IMR-90 (cell line): Measurements from ENCODE around the gene AVPI1. TPM values are rescaled to one million over a fixed set of nuclear protein-coding genes. Genes with fewer than 3 reads are reported as not detected.

Source experiments
- ATAC-seq: fragments of 200-7000 bp; cut with Tn5 transposase; 2 replicates; pipeline ENCODE4 v1.9.1; 2020; ENCODE audit warnings: low read depth, mild to moderate bottlenecking, moderate library complexity
- BruUV-seq: library from RNA; stranded (reverse); fragments of 400-500 nt; replicated peaks from 2 replicates; lab custom pipeline; 2021; lab: Mats Ljungman, UMichigan
- CTCF ChIA-PET: fragments of 300-600 bp; formaldehyde crosslinking; extraction: SDS; loops from one replicate; lab custom pipeline; 2021; ENCODE audit warnings: antibody characterized with exemption; lab: Yijun Ruan, JAX
- POLR2A ChIA-PET: fragments of 300-600 bp; sonication (Branson Sonifier 250); formaldehyde crosslinking; loops from one replicate; lab custom pipeline; 2022; ENCODE audit warnings: antibody characterized with exemption; ENCODE audit not compliant: unreplicated experiment; lab: Charles Lee
- DNase-seq: peaks from one replicate; pipeline ENCODE4 v3.0.0; 2013
- H2AFZ ChIP-seq: replicated peaks from 2 replicates; pipeline ENCODE3; 2013; ENCODE audit warnings: low read length, mild to moderate bottlenecking; ENCODE audit not compliant: poor library complexity
- H2AK5ac ChIP-seq: 2 replicates; pipeline ENCODE4 v1.6.1; 2013; ENCODE audit warnings: low read depth, low read length, inconsistent platforms
- H2AK9ac ChIP-seq: replicated peaks from 2 replicates; pipeline ENCODE3; 2013; ENCODE audit warnings: mild to moderate bottlenecking, low read depth, low read length, moderate library complexity; ENCODE audit not compliant: poor library complexity
- H2BK120ac ChIP-seq: 2 replicates; pipeline ENCODE4 v1.6.1; 2013; ENCODE audit warnings: low read depth, low read length, inconsistent platforms
- H2BK15ac ChIP-seq: 3 replicates; pipeline ENCODE4 v1.6.1; 2013; ENCODE audit warnings: low read depth, low read length, inconsistent platforms
- H2BK20ac ChIP-seq: 2 replicates; pipeline ENCODE4 v1.6.1; 2013; ENCODE audit warnings: low read depth, mild to moderate bottlenecking, inconsistent platforms, low read length, moderate library complexity
- H2BK5ac ChIP-seq: 2 replicates; pipeline ENCODE4 v1.6.1; 2013; ENCODE audit warnings: mild to moderate bottlenecking, low read depth, low read length, inconsistent platforms; ENCODE audit not compliant: poor library complexity, severe bottlenecking
- H3K14ac ChIP-seq: replicated peaks from 2 replicates; pipeline ENCODE4 v1.6.1; 2013; ENCODE audit warnings: low read depth, low read length, inconsistent platforms
- H3K18ac ChIP-seq: 2 replicates; pipeline ENCODE4 v1.6.1; 2013; ENCODE audit warnings: low read depth, low read length, control low read depth
- H3K23ac ChIP-seq: 2 replicates; pipeline ENCODE4 v1.6.1; 2013; ENCODE audit warnings: low read depth, low read length, inconsistent platforms
- H3K27ac ChIP-seq: 2 replicates; pipeline ENCODE4 v1.5.1; 2013; ENCODE audit warnings: mild to moderate bottlenecking, control low read depth, low read length; ENCODE audit not compliant: insufficient read depth
- H3K27me3 ChIP-seq: 2 replicates; pipeline ENCODE4 v1.6.1; 2013; ENCODE audit warnings: low read length; ENCODE audit not compliant: control insufficient read depth, insufficient read depth
- H3K36me3 ChIP-seq: 2 replicates; pipeline ENCODE4 v1.6.1; 2013; ENCODE audit warnings: low read length, mixed read lengths; ENCODE audit not compliant: control insufficient read depth, insufficient read depth
- H3K4ac ChIP-seq: 2 replicates; pipeline ENCODE4 v1.6.1; 2013; ENCODE audit warnings: low read depth, low read length, inconsistent platforms
- H3K4me1 ChIP-seq: 2 replicates; pipeline ENCODE4 v1.6.1; 2013; ENCODE audit warnings: low read length, mixed read lengths; ENCODE audit not compliant: control insufficient read depth, insufficient read depth
- H3K4me2 ChIP-seq: 2 replicates; pipeline ENCODE4 v1.6.1; 2013; ENCODE audit warnings: low read depth, mild to moderate bottlenecking, control low read depth, low read length, moderate library complexity
- H3K4me3 ChIP-seq: 2 replicates; pipeline ENCODE4 v1.5.1; 2013; ENCODE audit warnings: low read depth, mild to moderate bottlenecking, control low read depth, low read length, moderate library complexity; ENCODE audit not compliant: insufficient read depth
- H3K56ac ChIP-seq: 2 replicates; pipeline ENCODE4 v1.6.1; 2013; ENCODE audit warnings: low read length, inconsistent platforms; ENCODE audit not compliant: insufficient read depth; ENCODE audit errors: extremely low read depth
- H3K79me1 ChIP-seq, 2 experiments: 2 replicates each; pipeline ENCODE4 v1.6.1; 2013; ENCODE audit warnings: low read length in 2 of 2, inconsistent platforms in 1 of 2, low read depth in 1 of 2
- H3K9ac ChIP-seq: 2 replicates; pipeline ENCODE4 v1.6.1; 2013; ENCODE audit warnings: low read depth, low read length, control low read depth
- H3K9me1 ChIP-seq: 2 replicates; pipeline ENCODE4 v1.6.1; 2013; ENCODE audit warnings: low read length, inconsistent platforms; ENCODE audit not compliant: insufficient read depth
- H3K9me3 ChIP-seq: 2 replicates; pipeline ENCODE4 v1.6.1; 2013; ENCODE audit warnings: low read length; ENCODE audit not compliant: control insufficient read depth, insufficient read depth
- H4K20me1 ChIP-seq: 2 replicates; pipeline ENCODE4 v1.6.1; 2013; ENCODE audit warnings: low read length, inconsistent platforms; ENCODE audit not compliant: insufficient read depth
- H4K5ac ChIP-seq: 2 replicates; pipeline ENCODE4 v1.6.1; 2013; ENCODE audit warnings: mild to moderate bottlenecking, low read depth, low read length, control low read depth
- H4K8ac ChIP-seq, 2 experiments: 2 replicates each; pipeline ENCODE4 v1.6.1; 2013; ENCODE audit warnings: low read depth in 2 of 2, low read length in 2 of 2, control low read depth in 1 of 2, inconsistent platforms in 1 of 2
- H4K91ac ChIP-seq: 2 replicates; pipeline ENCODE4 v1.6.1; 2013; ENCODE audit warnings: low read depth, low read length, inconsistent platforms; ENCODE audit not compliant: insufficient read depth
- BHLHE40 ChIP-seq: fragments of 150-350 bp; IDR thresholded peaks from 2 replicates; pipeline ENCODE4 v1.6.1; 2016; ENCODE audit warnings: mild to moderate bottlenecking, low read depth, low read length
- CEBPB ChIP-seq: IDR thresholded peaks from 2 replicates; pipeline ENCODE4 v1.6.1; 2012; ENCODE audit warnings: low read depth, low read length, improper control_type of control experiment
- CHD1 ChIP-seq: IDR thresholded peaks from 2 replicates; pipeline ENCODE4 v1.6.1; 2012; ENCODE audit warnings: low read depth, low read length, improper control_type of control experiment
- CTCF ChIP-seq: conservative IDR thresholded peaks from 2 replicates; pipeline ENCODE4 v1.5.1; 2012; ENCODE audit warnings: mild to moderate bottlenecking, low read depth, low read length, improper control_type of control experiment
- ELK1 ChIP-seq: fragments of 150-350 bp; IDR thresholded peaks from 2 replicates; pipeline ENCODE4 v1.6.1; 2016; ENCODE audit warnings: low read depth, mild to moderate bottlenecking, low read length, moderate library complexity, borderline replicate concordance
- FOS ChIP-seq: fragments of 150-350 bp; IDR thresholded peaks from 2 replicates; pipeline ENCODE4 v1.6.1; 2016; ENCODE audit warnings: low read depth, low read length
- MAFK ChIP-seq: IDR thresholded peaks from 2 replicates; pipeline ENCODE4 v1.6.1; 2012; ENCODE audit warnings: low read depth, low read length, improper control_type of control experiment
- MAZ ChIP-seq: IDR thresholded peaks from 2 replicates; pipeline ENCODE4 v1.6.1; 2012; ENCODE audit warnings: low read depth, mild to moderate bottlenecking, low read length, improper control_type of control experiment, moderate library complexity, borderline replicate concordance
- MXI1 ChIP-seq: IDR thresholded peaks from 2 replicates; pipeline ENCODE4 v1.6.1; 2012; ENCODE audit warnings: low read depth, mild to moderate bottlenecking, low read length, moderate library complexity, borderline replicate concordance
- NFE2L2 ChIP-seq: fragments of 150-350 bp; IDR thresholded peaks from 2 replicates; pipeline ENCODE4 v1.6.1; 2016; ENCODE audit warnings: low read depth, mild to moderate bottlenecking, low read length
- POLR2A ChIP-seq: IDR thresholded peaks from 2 replicates; pipeline ENCODE4 v1.6.1; 2012; ENCODE audit warnings: mild to moderate bottlenecking, low read depth, low read length
- RAD21 ChIP-seq: IDR thresholded peaks from 2 replicates; pipeline ENCODE4 v1.6.1; 2012; ENCODE audit warnings: low read length, improper control_type of control experiment
- RCOR1 ChIP-seq: IDR thresholded peaks from 2 replicates; pipeline ENCODE4 v1.6.1; 2012; ENCODE audit warnings: mild to moderate bottlenecking, low read length, improper control_type of control experiment; ENCODE audit not compliant: insufficient replicate concordance
- RFX5 ChIP-seq: IDR thresholded peaks from 2 replicates; pipeline ENCODE4 v1.8.0; 2012; ENCODE audit warnings: low read depth, mild to moderate bottlenecking, low read length, moderate library complexity
- SMC3 ChIP-seq: fragments of 150-350 bp; IDR thresholded peaks from 2 replicates; pipeline ENCODE4 v1.6.1; 2016; ENCODE audit warnings: low read depth, mild to moderate bottlenecking, antibody characterized with exemption, low read length, moderate library complexity
- USF2 ChIP-seq: fragments of 150-350 bp; IDR thresholded peaks from 2 replicates; pipeline ENCODE4 v1.6.1; 2017; ENCODE audit warnings: mild to moderate bottlenecking, antibody characterized with exemption, low read length, low read depth
- WGBS, 2 experiments: methylation state at CpG; one replicate each; pipeline versions ENCODE4 v1.1.5 to v1.1.7; 2013; ENCODE audit warnings: missing lambda C conversion rate in 2 of 2; ENCODE audit not compliant: insufficient read length in 1 of 2; ENCODE audit errors: extremely low coverage in 2 of 2; 5-methylcytosine and 5-hydroxymethylcytosine counted together
- dilution Hi-C: fragments of 300-500 bp; cut with HindIII; formaldehyde crosslinking; loops from one replicate; pipeline ENCODE4 v1.14.3; 2018; ENCODE audit warnings: low sequenced_read_pairs; ENCODE audit not compliant: unreplicated experiment
- in situ Hi-C: fragments of 300-500 bp; cut with MboI; formaldehyde crosslinking; loops from 3 replicates; pipeline ENCODE4 v1.14.3; 2019; ENCODE audit warnings: low sequenced_read_pairs, inconsistent platforms, mixed read lengths
- intact Hi-C: fragments of 100-400 bp; cut with micrococcal nuclease; formaldehyde crosslinking; loops from 2 replicates; pipeline ENCODE4 v1.10.0; 2022
- polyA plus RNA-seq, 3 experiments: library from polyadenylated mRNA; depleted of rRNA; stranded (reverse); fragments of >200 nt; gene quantifications; 2 replicates each; pipeline ENCODE4 v1.2.3, GENCODE V29; 2012; ENCODE audit warnings: low replicate concordance in 1 of 3
- total RNA-seq: library from RNA; depleted of rRNA; stranded (reverse); fragments of >200 nt; gene quantifications from 2 replicates; pipeline ENCODE4 v1.2.3, GENCODE V29; 2012

The AVPI1 gene
- total and polyA plus RNA-seq, 2 of the 4 experiments (the other 2 are of a cell fraction): 26.7 to 29.8 TPM

GRCh38 chr10:97705006-97705670 is 18.1 kb upstream of the AVPI1 start:
- no peak overlapping the region for H3K56ac ChIP-seq
- CTCF ChIA-PET: interaction anchor here (1.1 to 1.6 kb wide), 2 partner anchors 28 to 32 kb away, joined by 3 read pairs; partner anchors contain the start of gene ZFYVE27
- dilution Hi-C loops: no loop called here

More at GRCh38 chr10:97705006-97705670, 18.1 kb upstream of the AVPI1 start:
- H2AFZ ChIP-seq: peak overlapping the region; percentile 44
- no peaks in the 10 kb centered on the region for H3K79me1 ChIP-seq
- ATAC-seq (no peak), DNase-seq (no peak)
- peak overlapping the region; percentile 55; the same call in 1 of the 2 replicates for H2AK5ac ChIP-seq
- BruUV-seq: no TSS peak
- no peak overlapping the region for H2BK20ac ChIP-seq
- WGBS, 2 experiments: no CpG with 5 or more reads among the region's 3 CpGs
- H4K20me1 ChIP-seq: no peaks in the 10 kb centered on the region
- no peak overlapping the region for H3K4me3 ChIP-seq
- no peak overlapping the region for H3K4me2 ChIP-seq
- H3K9me3 ChIP-seq: no peaks in the 10 kb centered on the region
- H3K14ac ChIP-seq: no peak overlapping the region; the same call in 1 of the 2 replicates
- H4K91ac ChIP-seq: no peak overlapping the region
- H3K18ac ChIP-seq: no peak overlapping the region
- H3K4me1 ChIP-seq: peaks cover 6% of the 10 kb centered on the region
- H4K5ac ChIP-seq: no peak overlapping the region
- no peak overlapping the region for H2BK120ac ChIP-seq
- no peak overlapping the region for H2BK5ac ChIP-seq
- no peaks in the 10 kb centered on the region for H3K36me3 ChIP-seq
- H2BK15ac ChIP-seq: no peak overlapping the region
- POLR2A ChIA-PET: no interaction called here
- intact Hi-C loops (no loop called here), in situ Hi-C loops (no loop called here)
- H3K9me1 ChIP-seq: peaks cover 10% of the 10 kb centered on the region
- no peak overlapping the region for H3K9ac ChIP-seq
- 0 out of 2 replicates have a peak overlapping the region, but pooled peaks have one; percentile 12 for H3K23ac ChIP-seq
- H2AK9ac ChIP-seq: peak overlapping the region; percentile 76
- no peak overlapping the region for H4K8ac ChIP-seq
- H3K4ac ChIP-seq: no peak overlapping the region
- H3K27me3 ChIP-seq: no peaks in the 10 kb centered on the region
- TF ChIP-seq CTCF (no peak), FOS (no peak), RCOR1 (no peak), RFX5 (no peak), POLR2A (no peak), MAZ (no peak), CHD1 (no peak), USF2 (no peak), SMC3 (no peak), MXI1 (no peak), BHLHE40 (no peak), CEBPB (no peak), MAFK (no peak), RAD21 (no peak), ELK1 (no peak), NFE2L2 (no peak)
- no peak overlapping the region for H3K27ac ChIP-seq
